Measurements from ENCODE around the gene SMDT1.

The SMDT1 gene

GRCh38 chr22:42079319-42080251, at the start of gene SMDT1:
SMDT1 (plus strand) TSS chr22:42079700; CDS start chr22:42079769, 69 bp downstream.
- H3K4me3 ChIP-seq (ENCODE audit: low read length), result peak within 1 kb of the TSS; percentile 71
- TF ChIP-seq CTCF (conservative IDR thresholded peaks at IDR 0.05; ENCODE audit: low read depth, low read length), result no peak
- DNase-seq (ENCODE audit: low read depth), result peak; percentile 94

- TF ChIP-seq CTCF (conservative IDR thresholded peaks at IDR 0.05; ENCODE audit: low read depth, low read length), result no peak
- DNase-seq (ENCODE audit: low read depth), result no peak
- no peak overlapping the region for H3K4me3 ChIP-seq (ENCODE audit: low read length)
These were observed 46.0 kb upstream of the SMDT1 start for GRCh38 chr22:42033263-42034181.

GRCh38 chr22:42035256-42035655, 44.2 kb upstream of the SMDT1 start:
- no peak for TF ChIP-seq CTCF (conservative IDR thresholded peaks at IDR 0.05; ENCODE audit: low read depth, low read length)
- no peak overlapping the region for H3K4me3 ChIP-seq (ENCODE audit: low read length)
- DNase-seq (ENCODE audit: low read depth), result no peak

- TF ChIP-seq CTCF (conservative IDR thresholded peaks at IDR 0.05; ENCODE audit: low read depth, low read length), result no peak
- no peak overlapping the region for H3K4me3 ChIP-seq (ENCODE audit: low read length)
- no peak for DNase-seq (ENCODE audit: low read depth)
These were observed 40.2 kb upstream of the SMDT1 start for GRCh38 chr22:42039271-42039670.

GRCh38 chr22:42041784-42042183, 37.7 kb upstream of the SMDT1 start:
- H3K4me3 ChIP-seq (ENCODE audit: low read length), result no peak overlapping the region
- DNase-seq (ENCODE audit: low read depth), result no peak
- TF ChIP-seq CTCF (conservative IDR thresholded peaks at IDR 0.05; ENCODE audit: low read depth, low read length), result no peak

- no peak for TF ChIP-seq CTCF (conservative IDR thresholded peaks at IDR 0.05; ENCODE audit: low read depth, low read length)
- DNase-seq (ENCODE audit: low read depth), result no peak
- no peak overlapping the region for H3K4me3 ChIP-seq (ENCODE audit: low read length)
These were observed 28.8 kb upstream of the SMDT1 start for GRCh38 chr22:42050641-42051180.
